ENCODE measurements around the gene GET3.
"Not testable (repeated sequence)": the region's sequence is repeated elsewhere in the genome, so short reads cannot be mapped to it uniquely, and the experiment has no call there.

GET3 gene

GRCh38 chr19:12697425-12697824, 39.9 kb upstream of the GET3 start:
- H3K36me3 ChIP-seq (ENCODE audit: control insufficient read depth, insufficient read depth, low read length) = peaks cover 26% of the 10 kb centered on the region
- 94 to 95% methylated on average over 22 of the region's 22 CpGs for WGBS, 2 experiments
- not testable (repeated sequence) for H3K9me3 ChIP-seq (ENCODE audit: control insufficient read depth, low read length); H3K27me3 ChIP-seq (ENCODE audit: control insufficient read depth, insufficient read depth, low read length, poor library complexity, severe bottlenecking); H3K4me3 ChIP-seq (ENCODE audit: insufficient read depth, low read depth, low read length); H3K4me1 ChIP-seq (ENCODE audit: control insufficient read depth, insufficient read depth, low read length); H3K27ac ChIP-seq (ENCODE audit: insufficient read depth, low read depth, low read length, poor library complexity, severe bottlenecking)

GRCh38 chr19:12698138-12698537, 39.2 kb upstream of the GET3 start:
- no peaks in the 10 kb centered on the region for H3K9me3 ChIP-seq (ENCODE audit: control insufficient read depth, low read length)

GRCh38 chr19:12701596-12702282, 35.6 kb upstream of the GET3 start:
- Histone ChIP-seq H3K9me3 (ENCODE audit: control insufficient read depth, low read length) (no peaks in the 10 kb centered on the region), H3K27me3 (ENCODE audit: control insufficient read depth, insufficient read depth, low read length, poor library complexity, severe bottlenecking) (no peaks in the 10 kb centered on the region), H3K36me3 (ENCODE audit: control insufficient read depth, insufficient read depth, low read length) (peaks cover 53% of the 10 kb centered on the region), H3K4me1 (ENCODE audit: control insufficient read depth, insufficient read depth, low read length) (no peaks in the 10 kb centered on the region), H3K27ac (ENCODE audit: insufficient read depth, low read depth, low read length, poor library complexity, severe bottlenecking) (no peak overlapping the region), H3K4me3 (ENCODE audit: insufficient read depth, low read depth, low read length) (no peak overlapping the region)
- WGBS, 2 experiments = 96% methylated on average over 33 of the region's 33 CpGs

More at GRCh38 chr19:12698138-12698537, 39.2 kb upstream of the GET3 start:
- 92 to 95% methylated on average over 6 of the region's 6 CpGs for WGBS, 2 experiments
- peaks cover 32% of the 10 kb centered on the region for H3K36me3 ChIP-seq (ENCODE audit: control insufficient read depth, insufficient read depth, low read length)
- H3K27me3 ChIP-seq (ENCODE audit: control insufficient read depth, insufficient read depth, low read length, poor library complexity, severe bottlenecking) = no peaks in the 10 kb centered on the region
- no peak overlapping the region for H3K27ac ChIP-seq (ENCODE audit: insufficient read depth, low read depth, low read length, poor library complexity, severe bottlenecking)
- H3K4me1 ChIP-seq (ENCODE audit: control insufficient read depth, insufficient read depth, low read length) = no peaks in the 10 kb centered on the region
- H3K4me3 ChIP-seq (ENCODE audit: insufficient read depth, low read depth, low read length) = no peak overlapping the region

- peaks cover 53% of the 10 kb centered on the region for H3K36me3 ChIP-seq (ENCODE audit: control insufficient read depth, insufficient read depth, low read length)
- no peaks in the 10 kb centered on the region for H3K4me1 ChIP-seq (ENCODE audit: control insufficient read depth, insufficient read depth, low read length)
- H3K9me3 ChIP-seq (ENCODE audit: control insufficient read depth, low read length) = no peaks in the 10 kb centered on the region
- whole genome bisulfite sequencing, 2 experiments = 47 to 48% methylated on average over 9 of the region's 9 CpGs
- H3K4me3 ChIP-seq (ENCODE audit: insufficient read depth, low read depth, low read length) = no peak overlapping the region
- H3K27ac ChIP-seq (ENCODE audit: insufficient read depth, low read depth, low read length, poor library complexity, severe bottlenecking) = peak overlapping the region; percentile 92
- no peaks in the 10 kb centered on the region for H3K27me3 ChIP-seq (ENCODE audit: control insufficient read depth, insufficient read depth, low read length, poor library complexity, severe bottlenecking)
Measured at GRCh38 chr19:12703046-12703445, 34.3 kb upstream of the GET3 start.

GRCh38 chr19:12705169-12705568, 32.1 kb upstream of the GET3 start:
- H3K36me3 ChIP-seq (ENCODE audit: control insufficient read depth, insufficient read depth, low read length) = peaks cover 68% of the 10 kb centered on the region
- H3K9me3 ChIP-seq (ENCODE audit: control insufficient read depth, low read length) = no peaks in the 10 kb centered on the region
- H3K4me3 ChIP-seq (ENCODE audit: insufficient read depth, low read depth, low read length) = no peak overlapping the region
- WGBS, 2 experiments = 95 to 98% methylated on average over 13 of the region's 13 CpGs
- H3K27ac ChIP-seq (ENCODE audit: insufficient read depth, low read depth, low read length, poor library complexity, severe bottlenecking) = no peak overlapping the region
- H3K27me3 ChIP-seq (ENCODE audit: control insufficient read depth, insufficient read depth, low read length, poor library complexity, severe bottlenecking) = no peaks in the 10 kb centered on the region
- H3K4me1 ChIP-seq (ENCODE audit: control insufficient read depth, insufficient read depth, low read length) = no peaks in the 10 kb centered on the region

GRCh38 chr19:12705654-12706331, 31.5 kb upstream of the GET3 start:
- Histone ChIP-seq H3K27me3 (ENCODE audit: control insufficient read depth, insufficient read depth, low read length, poor library complexity, severe bottlenecking) (no peaks in the 10 kb centered on the region), H3K27ac (ENCODE audit: insufficient read depth, low read depth, low read length, poor library complexity, severe bottlenecking) (no peak overlapping the region), H3K9me3 (ENCODE audit: control insufficient read depth, low read length) (no peaks in the 10 kb centered on the region), H3K4me1 (ENCODE audit: control insufficient read depth, insufficient read depth, low read length) (no peaks in the 10 kb centered on the region), H3K4me3 (ENCODE audit: insufficient read depth, low read depth, low read length) (no peak overlapping the region), H3K36me3 (ENCODE audit: control insufficient read depth, insufficient read depth, low read length) (peaks cover 69% of the 10 kb centered on the region)
- 97% methylated on average over 29 of the region's 29 CpGs for WGBS, 2 experiments

- WGBS, 2 experiments = 97 to 98% methylated on average over 13 of the region's 13 CpGs
- H3K27ac ChIP-seq (ENCODE audit: insufficient read depth, low read depth, low read length, poor library complexity, severe bottlenecking) = no peak overlapping the region
- H3K4me3 ChIP-seq (ENCODE audit: insufficient read depth, low read depth, low read length) = no peak overlapping the region
- H3K36me3 ChIP-seq (ENCODE audit: control insufficient read depth, insufficient read depth, low read length) = peaks cover 67% of the 10 kb centered on the region
- H3K9me3 ChIP-seq (ENCODE audit: control insufficient read depth, low read length) = no peaks in the 10 kb centered on the region
- H3K27me3 ChIP-seq (ENCODE audit: control insufficient read depth, insufficient read depth, low read length, poor library complexity, severe bottlenecking) = no peaks in the 10 kb centered on the region
- H3K4me1 ChIP-seq (ENCODE audit: control insufficient read depth, insufficient read depth, low read length) = no peaks in the 10 kb centered on the region
Measured at GRCh38 chr19:12706332-12706718, 31.0 kb upstream of the GET3 start.

GRCh38 chr19:12708641-12709040, 28.7 kb upstream of the GET3 start:
- H3K4me3 ChIP-seq (ENCODE audit: insufficient read depth, low read depth, low read length) = no peak overlapping the region
- no peaks in the 10 kb centered on the region for H3K4me1 ChIP-seq (ENCODE audit: control insufficient read depth, insufficient read depth, low read length)
- no peaks in the 10 kb centered on the region for H3K27me3 ChIP-seq (ENCODE audit: control insufficient read depth, insufficient read depth, low read length, poor library complexity, severe bottlenecking)
- H3K36me3 ChIP-seq (ENCODE audit: control insufficient read depth, insufficient read depth, low read length) = peaks cover 63% of the 10 kb centered on the region
- no peak overlapping the region for H3K27ac ChIP-seq (ENCODE audit: insufficient read depth, low read depth, low read length, poor library complexity, severe bottlenecking)
- no peaks in the 10 kb centered on the region for H3K9me3 ChIP-seq (ENCODE audit: control insufficient read depth, low read length)
- WGBS, 2 experiments = 94% methylated on average over 8 of the region's 8 CpGs

GRCh38 chr19:12711187-12711586, 26.1 kb upstream of the GET3 start:
- H3K36me3 ChIP-seq (ENCODE audit: control insufficient read depth, insufficient read depth, low read length) = peaks cover 66% of the 10 kb centered on the region
- no peak overlapping the region for H3K4me3 ChIP-seq (ENCODE audit: insufficient read depth, low read depth, low read length)
- WGBS, 2 experiments = 96 to 97% methylated on average over 17 of the region's 17 CpGs
- H3K27me3 ChIP-seq (ENCODE audit: control insufficient read depth, insufficient read depth, low read length, poor library complexity, severe bottlenecking) = no peaks in the 10 kb centered on the region
- no peak overlapping the region for H3K27ac ChIP-seq (ENCODE audit: insufficient read depth, low read depth, low read length, poor library complexity, severe bottlenecking)
- H3K9me3 ChIP-seq (ENCODE audit: control insufficient read depth, low read length) = no peaks in the 10 kb centered on the region
- H3K4me1 ChIP-seq (ENCODE audit: control insufficient read depth, insufficient read depth, low read length) = no peaks in the 10 kb centered on the region

- H3K36me3 ChIP-seq (ENCODE audit: control insufficient read depth, insufficient read depth, low read length) = peaks cover 65% of the 10 kb centered on the region
- not testable (repeated sequence) for H3K9me3 ChIP-seq (ENCODE audit: control insufficient read depth, low read length); H3K4me3 ChIP-seq (ENCODE audit: insufficient read depth, low read depth, low read length); H3K27me3 ChIP-seq (ENCODE audit: control insufficient read depth, insufficient read depth, low read length, poor library complexity, severe bottlenecking); H3K4me1 ChIP-seq (ENCODE audit: control insufficient read depth, insufficient read depth, low read length); H3K27ac ChIP-seq (ENCODE audit: insufficient read depth, low read depth, low read length, poor library complexity, severe bottlenecking)
- 75 to 76% methylated on average over 12 to 13 of the region's 14 CpGs for WGBS, 2 experiments
Measured at GRCh38 chr19:12712077-12712476, 25.2 kb upstream of the GET3 start.
